Liver (tissue), 3 donors: Measurements from ENCODE around the gene GTPBP1.

Experiments
- CTCF ChIP-seq: fragments of 150-350 bp; IDR thresholded peaks from 2 replicates; pipeline ENCODE4 v1.5.1; 2017; ENCODE audit warnings: improper control_type of control experiment, low read depth, low read length; ENCODE audit not compliant: missing input control
- MAX ChIP-seq: IDR thresholded peaks from 2 replicates; pipeline ENCODE4 v1.6.1; 2016; ENCODE audit warnings: antibody characterized with exemption
- SP1 ChIP-seq: IDR thresholded peaks from 2 replicates; pipeline ENCODE4 v1.6.1; 2018; ENCODE audit warnings: antibody characterized with exemption, mild to moderate bottlenecking
- TAF1 ChIP-seq: conservative IDR thresholded peaks from 2 replicates; pipeline ENCODE4 v1.6.1; 2016; ENCODE audit warnings: antibody characterized with exemption, mild to moderate bottlenecking
- YY1 ChIP-seq: IDR thresholded peaks from 2 replicates; pipeline ENCODE4 v1.6.1; 2016; ENCODE audit warnings: antibody characterized with exemption, mild to moderate bottlenecking
- TF ChIP-seq, protein P1 (sequence below): IDR thresholded peaks from 2 replicates; pipeline ENCODE4 v1.6.1; 2016; ENCODE audit warnings: antibody characterized with exemption
- donor health status: healthy.
- donor health status: healthy.

- TF ChIP-seq CTCF (no peak), YY1 (no peak), SP1 (peak; percentile 77), MAX (no peak), TAF1 (no peak)
- TF ChIP-seq, protein P1, sequence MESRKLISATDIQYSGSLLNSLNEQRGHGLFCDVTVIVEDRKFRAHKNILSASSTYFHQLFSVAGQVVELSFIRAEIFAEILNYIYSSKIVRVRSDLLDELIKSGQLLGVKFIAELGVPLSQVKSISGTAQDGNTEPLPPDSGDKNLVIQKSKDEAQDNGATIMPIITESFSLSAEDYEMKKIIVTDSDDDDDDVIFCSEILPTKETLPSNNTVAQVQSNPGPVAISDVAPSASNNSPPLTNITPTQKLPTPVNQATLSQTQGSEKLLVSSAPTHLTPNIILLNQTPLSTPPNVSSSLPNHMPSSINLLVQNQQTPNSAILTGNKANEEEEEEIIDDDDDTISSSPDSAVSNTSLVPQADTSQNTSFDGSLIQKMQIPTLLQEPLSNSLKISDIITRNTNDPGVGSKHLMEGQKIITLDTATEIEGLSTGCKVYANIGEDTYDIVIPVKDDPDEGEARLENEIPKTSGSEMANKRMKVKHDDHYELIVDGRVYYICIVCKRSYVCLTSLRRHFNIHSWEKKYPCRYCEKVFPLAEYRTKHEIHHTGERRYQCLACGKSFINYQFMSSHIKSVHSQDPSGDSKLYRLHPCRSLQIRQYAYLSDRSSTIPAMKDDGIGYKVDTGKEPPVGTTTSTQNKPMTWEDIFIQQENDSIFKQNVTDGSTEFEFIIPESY, result no peak
These were observed 39.2 kb downstream of the GTPBP1 start for GRCh38 chr22:38744981-38745380.
